ENCODE measurements around the gene SLC22A5.

DNA sequence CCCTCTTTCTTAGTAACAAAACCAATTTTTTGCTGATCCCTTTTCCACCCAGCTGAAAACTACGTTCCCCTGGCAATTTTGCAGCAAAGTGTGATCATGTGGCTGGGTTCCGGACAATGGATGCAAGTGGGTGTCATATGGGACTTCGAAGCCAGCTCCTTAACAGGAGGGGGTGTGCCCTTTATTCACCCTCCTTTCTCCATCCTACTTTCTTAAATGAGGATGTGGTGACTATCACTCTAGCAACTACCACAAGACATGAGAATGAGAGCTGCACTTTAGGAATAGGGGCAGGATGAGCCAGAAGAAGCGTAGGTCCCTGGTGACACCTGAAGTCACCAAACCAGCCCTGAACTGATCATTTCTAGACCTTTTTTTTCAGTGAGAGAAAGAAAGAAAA is 62.1 kb downstream of the SLC22A5 start:
- TF ChIP-seq TAF1 (IDR thresholded peaks at IDR 0.05; ENCODE audit: borderline replicate concordance, insufficient read depth, low read length) = no peak
- TF ChIP-seq POLR2AphosphoS5 (IDR thresholded peaks at IDR 0.05; ENCODE audit: low read depth, low read length) = no peak
- TF ChIP-seq, protein P1, sequence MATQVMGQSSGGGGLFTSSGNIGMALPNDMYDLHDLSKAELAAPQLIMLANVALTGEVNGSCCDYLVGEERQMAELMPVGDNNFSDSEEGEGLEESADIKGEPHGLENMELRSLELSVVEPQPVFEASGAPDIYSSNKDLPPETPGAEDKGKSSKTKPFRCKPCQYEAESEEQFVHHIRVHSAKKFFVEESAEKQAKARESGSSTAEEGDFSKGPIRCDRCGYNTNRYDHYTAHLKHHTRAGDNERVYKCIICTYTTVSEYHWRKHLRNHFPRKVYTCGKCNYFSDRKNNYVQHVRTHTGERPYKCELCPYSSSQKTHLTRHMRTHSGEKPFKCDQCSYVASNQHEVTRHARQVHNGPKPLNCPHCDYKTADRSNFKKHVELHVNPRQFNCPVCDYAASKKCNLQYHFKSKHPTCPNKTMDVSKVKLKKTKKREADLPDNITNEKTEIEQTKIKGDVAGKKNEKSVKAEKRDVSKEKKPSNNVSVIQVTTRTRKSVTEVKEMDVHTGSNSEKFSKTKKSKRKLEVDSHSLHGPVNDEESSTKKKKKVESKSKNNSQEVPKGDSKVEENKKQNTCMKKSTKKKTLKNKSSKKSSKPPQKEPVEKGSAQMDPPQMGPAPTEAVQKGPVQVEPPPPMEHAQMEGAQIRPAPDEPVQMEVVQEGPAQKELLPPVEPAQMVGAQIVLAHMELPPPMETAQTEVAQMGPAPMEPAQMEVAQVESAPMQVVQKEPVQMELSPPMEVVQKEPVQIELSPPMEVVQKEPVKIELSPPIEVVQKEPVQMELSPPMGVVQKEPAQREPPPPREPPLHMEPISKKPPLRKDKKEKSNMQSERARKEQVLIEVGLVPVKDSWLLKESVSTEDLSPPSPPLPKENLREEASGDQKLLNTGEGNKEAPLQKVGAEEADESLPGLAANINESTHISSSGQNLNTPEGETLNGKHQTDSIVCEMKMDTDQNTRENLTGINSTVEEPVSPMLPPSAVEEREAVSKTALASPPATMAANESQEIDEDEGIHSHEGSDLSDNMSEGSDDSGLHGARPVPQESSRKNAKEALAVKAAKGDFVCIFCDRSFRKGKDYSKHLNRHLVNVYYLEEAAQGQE (IDR thresholded peaks at IDR 0.05; ENCODE audit: insufficient read depth in 1 of 2, low read depth in 2 of 2, low read length in 2 of 2) = no peak
- TF ChIP-seq SIN3A (IDR thresholded peaks at IDR 0.05; ENCODE audit: borderline replicate concordance, insufficient read depth, low read length) = no peak
